ENCODE data around the gene UTP25. TPM values are rescaled to one million over a fixed set of nuclear protein-coding genes. Genes with fewer than 3 reads are reported as not detected.
"Not testable (repeated sequence)": the region's sequence is repeated elsewhere in the genome, so short reads cannot be mapped to it uniquely, and the experiment has no call there.

Gene UTP25
- total RNA-seq, 2 donors from 2014 or later = 4.3 to 6.0 TPM

DNA sequence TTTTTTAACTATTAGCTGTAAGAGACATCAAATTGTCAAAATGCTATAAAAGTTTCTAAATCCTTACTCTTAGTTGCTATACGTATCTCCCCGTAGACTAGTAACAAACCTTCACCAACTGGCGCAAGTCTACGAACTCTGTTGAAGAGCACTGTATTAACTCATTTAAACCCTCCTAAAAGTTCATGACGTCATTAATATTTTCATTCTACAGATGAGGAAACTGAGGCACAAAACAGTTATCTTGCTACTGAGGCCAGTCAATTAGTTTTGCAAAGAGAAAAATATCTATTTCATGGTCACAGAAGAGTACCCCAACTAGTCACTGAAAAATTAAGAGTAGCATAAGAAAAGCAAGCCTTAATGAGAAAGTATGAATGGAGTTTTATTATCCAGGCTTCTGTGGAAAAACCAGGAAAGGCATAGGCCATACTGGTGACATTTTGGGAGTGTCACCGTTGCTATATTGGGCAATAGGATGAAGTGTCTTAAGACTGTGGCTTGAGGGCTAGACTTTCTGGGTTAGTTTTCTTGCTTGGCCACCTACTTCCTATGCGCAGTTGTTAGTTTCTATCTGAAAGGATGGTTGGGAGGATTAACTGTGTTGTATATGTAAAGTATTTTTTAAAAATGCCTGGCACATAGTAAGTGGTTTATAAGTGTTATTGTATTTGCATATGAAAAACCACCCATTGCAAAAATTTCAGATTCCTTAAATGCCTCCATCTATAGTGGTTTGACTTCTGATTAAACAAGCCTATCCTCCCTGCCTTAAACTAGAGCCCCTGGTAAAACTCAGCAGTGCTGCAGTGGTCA lies 57.8 kb downstream of the UTP25 start:
- TF ChIP-seq CTCF (conservative IDR thresholded peaks at IDR 0.05) = no peak
- no peaks in the 10 kb centered on the region for H3K36me3 ChIP-seq (ENCODE audit: control insufficient read depth, insufficient read depth, low read length)
- no peak overlapping the region for H3K9ac ChIP-seq (ENCODE audit: extremely low read depth, low read length, poor library complexity, severe bottlenecking)
- no peak overlapping the region for H3K4me3 Mint-ChIP-seq
- no peaks in the 10 kb centered on the region for H3K4me1 ChIP-seq (ENCODE audit: control insufficient read depth, insufficient read depth, low read length)
- no peak overlapping the region for H3K27ac Mint-ChIP-seq
- H3K36me3 Mint-ChIP-seq (ENCODE audit: low read depth) = no peaks in the 10 kb centered on the region
- no peak overlapping the region for H3K4me3 ChIP-seq (ENCODE audit: low read length)
- no peaks in the 10 kb centered on the region for H3K27me3 ChIP-seq (ENCODE audit: control insufficient read depth, insufficient read depth, low read length, poor library complexity, severe bottlenecking)
- WGBS, 2 experiments (ENCODE audit: insufficient coverage in 1 of 2, insufficient read length in 1 of 2) = 90 to 97% methylated on average over 6 to 7 of the region's 7 CpGs
- H3K4me1 Mint-ChIP-seq = peaks cover 1% of the 10 kb centered on the region
- H3K9me3 ChIP-seq (ENCODE audit: control insufficient read depth, low read length) = no peaks in the 10 kb centered on the region
- H3K27me3 Mint-ChIP-seq (ENCODE audit: insufficient read depth) = peaks cover 10% of the 10 kb centered on the region
- DNase-seq = no peak
- no peaks in the 10 kb centered on the region for H3K9me3 Mint-ChIP-seq
- no peak overlapping the region for H3K27ac ChIP-seq (ENCODE audit: low read depth, low read length)

- H3K9me3 Mint-ChIP-seq = no peaks in the 10 kb centered on the region
- no peak overlapping the region for H3K27ac Mint-ChIP-seq
- H3K36me3 Mint-ChIP-seq (ENCODE audit: low read depth) = no peaks in the 10 kb centered on the region
- WGBS, 2 experiments (ENCODE audit: insufficient coverage in 1 of 2, insufficient read length in 1 of 2) = 33% methylated on average over 1 of the region's 1 CpG; no CpG with 5 or more reads in 1 of the 2 experiments
- H3K27me3 ChIP-seq (ENCODE audit: control insufficient read depth, insufficient read depth, low read length, poor library complexity, severe bottlenecking) = no peaks in the 10 kb centered on the region
- DNase-seq = no peak
- H3K36me3 ChIP-seq (ENCODE audit: control insufficient read depth, insufficient read depth, low read length) = no peaks in the 10 kb centered on the region
- H3K27me3 Mint-ChIP-seq (ENCODE audit: insufficient read depth) = peaks cover 5% of the 10 kb centered on the region
- H3K27ac ChIP-seq (ENCODE audit: low read depth, low read length) = no peak overlapping the region
- peak; percentile 18 for TF ChIP-seq CTCF (conservative IDR thresholded peaks at IDR 0.05)
- H3K4me1 ChIP-seq (ENCODE audit: control insufficient read depth, insufficient read depth, low read length) = no peaks in the 10 kb centered on the region
- no peak overlapping the region for H3K9ac ChIP-seq (ENCODE audit: extremely low read depth, low read length, poor library complexity, severe bottlenecking)
- no peak overlapping the region for H3K4me3 Mint-ChIP-seq
- peaks cover 1% of the 10 kb centered on the region for H3K4me1 Mint-ChIP-seq
- no peaks in the 10 kb centered on the region for H3K9me3 ChIP-seq (ENCODE audit: control insufficient read depth, low read length)
- H3K4me3 ChIP-seq (ENCODE audit: low read length) = no peak overlapping the region
Observed at GRCh38 chr1:209886219-209886536, 58.4 kb downstream of the UTP25 start.

- H3K27me3 Mint-ChIP-seq (ENCODE audit: insufficient read depth); H3K4me1 Mint-ChIP-seq; H3K9ac ChIP-seq (ENCODE audit: extremely low read depth, low read length, poor library complexity, severe bottlenecking); H3K9me3 Mint-ChIP-seq; H3K9me3 ChIP-seq (ENCODE audit: control insufficient read depth, low read length); DNase-seq; H3K36me3 ChIP-seq (ENCODE audit: control insufficient read depth, insufficient read depth, low read length); H3K4me3 ChIP-seq (ENCODE audit: low read length); H3K27me3 ChIP-seq (ENCODE audit: control insufficient read depth, insufficient read depth, low read length, poor library complexity, severe bottlenecking); H3K4me1 ChIP-seq (ENCODE audit: control insufficient read depth, insufficient read depth, low read length); H3K27ac ChIP-seq (ENCODE audit: low read depth, low read length); H3K36me3 Mint-ChIP-seq (ENCODE audit: low read depth); H3K27ac Mint-ChIP-seq: not testable (repeated sequence)
- WGBS, 2 experiments (ENCODE audit: insufficient coverage in 1 of 2, insufficient read length in 1 of 2) = 88 to 94% methylated on average over 11 to 31 of the region's 31 CpGs
- peak overlapping the region; percentile 28 for H3K4me3 Mint-ChIP-seq
- TF ChIP-seq CTCF (conservative IDR thresholded peaks at IDR 0.05) = peak; percentile 21
Observed at GRCh38 chr1:209888291-209889076, 60.7 kb downstream of the UTP25 start.

All from endodermal cell (in vitro differentiated cells).